IMR-90 (cell line): ENCODE data around the gene ZNF541.

Source experiments
- CHD1 ChIP-seq: IDR thresholded peaks from 2 replicates; pipeline ENCODE4 v1.6.1; 2012; ENCODE audit warnings: low read depth, low read length, improper control_type of control experiment
- MAFK ChIP-seq: IDR thresholded peaks from 2 replicates; pipeline ENCODE4 v1.6.1; 2012; ENCODE audit warnings: low read depth, low read length, improper control_type of control experiment
- MAZ ChIP-seq: IDR thresholded peaks from 2 replicates; pipeline ENCODE4 v1.6.1; 2012; ENCODE audit warnings: low read depth, mild to moderate bottlenecking, low read length, improper control_type of control experiment, moderate library complexity, borderline replicate concordance
- POLR2A ChIP-seq: IDR thresholded peaks from 2 replicates; pipeline ENCODE4 v1.6.1; 2012; ENCODE audit warnings: mild to moderate bottlenecking, low read depth, low read length
- TF ChIP-seq, protein P1 (sequence below): conservative IDR thresholded peaks from 2 replicates; pipeline ENCODE4 v1.5.1; 2012; ENCODE audit warnings: mild to moderate bottlenecking, low read depth, low read length, improper control_type of control experiment

DNA sequence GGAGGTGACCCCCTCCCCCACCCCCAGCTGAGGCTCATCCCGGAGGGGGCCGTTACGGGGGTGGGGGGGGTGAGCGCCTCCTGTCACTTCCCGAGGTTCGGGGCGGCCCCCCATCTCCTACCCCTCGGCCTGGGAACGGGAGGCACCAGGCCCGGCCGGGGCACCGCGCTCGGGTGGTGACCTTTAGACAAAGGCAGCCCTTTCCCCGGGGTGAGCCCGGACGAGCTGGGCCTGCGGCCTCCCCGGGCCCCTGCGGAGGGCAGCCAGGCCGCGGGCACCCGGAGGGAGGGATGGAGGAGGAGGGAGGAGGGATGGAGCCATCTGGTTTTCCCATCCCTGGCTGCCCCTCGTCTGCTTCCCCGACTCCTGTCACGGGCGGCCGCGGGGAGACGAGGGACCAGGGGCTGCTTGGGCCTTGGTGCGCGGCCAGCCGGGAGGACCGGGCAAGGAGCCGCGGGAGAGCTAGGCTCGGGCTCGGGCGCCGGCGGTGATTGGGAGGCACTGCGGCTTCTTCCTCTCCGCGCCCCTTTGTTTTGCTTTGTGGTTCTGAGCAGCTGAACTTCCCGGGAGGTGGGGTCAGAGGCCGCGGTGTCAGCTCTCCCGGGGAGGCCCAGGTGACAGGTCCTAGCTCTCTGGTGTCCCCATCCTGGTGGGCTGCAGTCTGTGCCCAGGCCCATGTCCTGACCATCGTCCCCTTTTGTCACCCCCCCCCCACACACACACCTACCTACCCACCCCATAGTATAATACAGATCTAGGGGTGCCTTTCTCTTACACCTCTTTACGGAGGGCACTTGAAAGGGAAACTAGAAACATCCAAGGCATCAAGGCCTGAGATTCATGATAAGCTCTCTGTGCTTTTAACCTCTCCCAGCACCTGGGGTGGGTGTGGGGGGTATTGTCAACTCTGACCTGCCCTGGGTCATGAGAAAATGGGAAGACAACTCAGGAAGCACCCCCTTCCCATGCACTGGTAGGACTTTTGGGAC, 37.3 kb upstream of the ZNF541 start:
- no peak for TF ChIP-seq CHD1
- TF ChIP-seq, protein P1, sequence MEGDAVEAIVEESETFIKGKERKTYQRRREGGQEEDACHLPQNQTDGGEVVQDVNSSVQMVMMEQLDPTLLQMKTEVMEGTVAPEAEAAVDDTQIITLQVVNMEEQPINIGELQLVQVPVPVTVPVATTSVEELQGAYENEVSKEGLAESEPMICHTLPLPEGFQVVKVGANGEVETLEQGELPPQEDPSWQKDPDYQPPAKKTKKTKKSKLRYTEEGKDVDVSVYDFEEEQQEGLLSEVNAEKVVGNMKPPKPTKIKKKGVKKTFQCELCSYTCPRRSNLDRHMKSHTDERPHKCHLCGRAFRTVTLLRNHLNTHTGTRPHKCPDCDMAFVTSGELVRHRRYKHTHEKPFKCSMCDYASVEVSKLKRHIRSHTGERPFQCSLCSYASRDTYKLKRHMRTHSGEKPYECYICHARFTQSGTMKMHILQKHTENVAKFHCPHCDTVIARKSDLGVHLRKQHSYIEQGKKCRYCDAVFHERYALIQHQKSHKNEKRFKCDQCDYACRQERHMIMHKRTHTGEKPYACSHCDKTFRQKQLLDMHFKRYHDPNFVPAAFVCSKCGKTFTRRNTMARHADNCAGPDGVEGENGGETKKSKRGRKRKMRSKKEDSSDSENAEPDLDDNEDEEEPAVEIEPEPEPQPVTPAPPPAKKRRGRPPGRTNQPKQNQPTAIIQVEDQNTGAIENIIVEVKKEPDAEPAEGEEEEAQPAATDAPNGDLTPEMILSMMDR: no peak
- no peak for TF ChIP-seq POLR2A
- no peak for TF ChIP-seq MAFK
- TF ChIP-seq MAZ: no peak
